ENCODE data around the gene PPDPF. TPM values are rescaled to one million over a fixed set of nuclear protein-coding genes. Genes with fewer than 3 reads are reported as not detected.

Gene PPDPF
- total RNA-seq, 2 experiments from 2014 or later, result 189 to 194 TPM

DNA sequence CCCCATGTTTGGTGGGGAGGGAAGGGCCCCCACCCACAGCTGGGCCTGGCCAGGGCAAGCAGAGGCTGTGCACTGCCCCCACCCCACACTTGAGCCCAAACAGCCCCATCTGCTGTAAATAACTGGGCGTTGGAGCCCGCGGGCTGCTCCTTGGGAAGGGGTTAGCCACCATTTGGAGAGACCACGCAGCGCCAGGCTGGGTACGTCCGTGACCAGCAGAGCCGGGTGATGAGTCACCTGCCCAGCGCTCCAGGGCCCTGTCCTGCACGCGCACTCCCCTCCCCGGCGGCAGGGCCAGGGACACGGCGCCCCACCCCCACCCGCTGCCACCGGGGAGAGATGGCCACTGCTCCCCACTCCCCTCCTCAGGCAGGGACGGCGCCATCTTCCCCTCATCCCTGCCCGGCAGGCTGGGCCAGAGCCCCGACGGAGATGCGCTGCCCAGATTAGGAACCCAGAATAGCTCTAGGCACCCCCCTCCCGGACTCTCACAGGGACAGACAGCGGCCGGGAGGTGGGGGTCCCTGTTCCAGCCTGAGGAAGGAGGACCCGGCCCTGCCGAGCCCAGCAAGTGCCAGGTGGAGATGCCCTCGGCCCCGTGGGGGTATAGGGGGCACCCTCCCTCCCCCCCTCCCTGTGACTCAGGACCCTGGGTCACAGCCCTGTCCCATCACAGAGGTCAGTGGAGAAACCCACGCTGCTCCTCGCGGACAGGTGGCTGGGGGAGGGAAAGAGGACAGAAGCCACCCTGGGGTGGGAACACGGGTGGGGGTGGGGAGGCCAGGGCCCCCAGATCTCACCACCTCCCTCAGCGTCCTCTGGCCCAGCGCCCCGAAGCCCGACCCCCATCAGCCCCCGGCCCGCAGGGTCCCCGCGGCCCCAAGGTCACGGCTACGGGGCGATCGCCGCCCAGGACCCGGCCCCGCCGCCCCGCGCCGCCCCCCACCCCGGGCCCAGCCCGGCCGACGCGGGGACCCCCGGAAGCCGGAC lies 22.3 kb upstream of the PPDPF start:
- H3K4me1 Mint-ChIP-seq (ENCODE audit: low read depth), result peaks cover 5% of the 10 kb centered on the region
- no peaks in the 10 kb centered on the region for H3K9me3 Mint-ChIP-seq
- H3K4me3 Mint-ChIP-seq, result no peak overlapping the region
- no peak overlapping the region for H3K27ac Mint-ChIP-seq
- peaks cover 18% of the 10 kb centered on the region for H3K27me3 Mint-ChIP-seq (ENCODE audit: low read depth)
- intact Hi-C loops (cut with micrococcal nuclease), result loop anchor here (2.0 kb wide), 1 partner anchor 23 kb away; the partner anchor contains the start of gene PPDPF
- DNase-seq, result no peak
- H3K36me3 Mint-ChIP-seq (ENCODE audit: low read depth), result no peaks in the 10 kb centered on the region
- CTCF ChIA-PET, result interaction anchor here (2.7 kb wide), 1 partner anchor 23 kb away, joined by 8 read pairs; the partner anchor contains the start of gene PPDPF

DNA sequence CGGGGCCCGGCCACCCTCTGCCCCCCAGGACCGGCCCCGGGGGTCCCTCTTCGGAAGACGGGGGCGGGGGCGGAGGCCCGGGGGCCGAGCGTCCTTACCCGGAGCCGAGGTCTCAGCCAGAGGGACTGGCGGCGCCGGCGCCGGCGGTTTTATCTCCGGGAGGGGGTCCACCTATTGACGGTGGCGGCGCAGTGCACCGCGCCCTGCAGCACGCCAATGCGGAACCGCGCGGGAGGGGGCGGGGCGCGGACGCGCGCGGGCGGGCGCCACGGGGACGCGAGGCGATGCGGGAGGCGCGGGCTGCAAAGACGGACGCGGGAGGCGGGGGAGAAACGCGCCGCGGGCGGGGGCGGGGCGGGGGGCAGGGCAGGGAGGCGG lies 21.6 kb upstream of the PPDPF start, which contains the start of gene EEF1A2:
Gene EEF1A2 (minus strand): TSS at position 124 of the 378 bp plus-strand sequence. CDS start 1,320 bp downstream, outside the sequence.
- no peaks in the 10 kb centered on the region for H3K36me3 Mint-ChIP-seq (ENCODE audit: low read depth)
- CTCF ChIA-PET, result no interaction called here
- no peak within 1 kb of the TSS for H3K27ac Mint-ChIP-seq
- intact Hi-C loops (cut with micrococcal nuclease), result no loop called here
- H3K27me3 Mint-ChIP-seq (ENCODE audit: low read depth), result peaks cover 18% of the 10 kb centered on the region
- H3K4me1 Mint-ChIP-seq (ENCODE audit: low read depth), result peaks cover 5% of the 10 kb centered on the region
- no peak for DNase-seq
- no peak within 1 kb of the TSS for H3K4me3 Mint-ChIP-seq
- no peaks in the 10 kb centered on the region for H3K9me3 Mint-ChIP-seq

DNA sequence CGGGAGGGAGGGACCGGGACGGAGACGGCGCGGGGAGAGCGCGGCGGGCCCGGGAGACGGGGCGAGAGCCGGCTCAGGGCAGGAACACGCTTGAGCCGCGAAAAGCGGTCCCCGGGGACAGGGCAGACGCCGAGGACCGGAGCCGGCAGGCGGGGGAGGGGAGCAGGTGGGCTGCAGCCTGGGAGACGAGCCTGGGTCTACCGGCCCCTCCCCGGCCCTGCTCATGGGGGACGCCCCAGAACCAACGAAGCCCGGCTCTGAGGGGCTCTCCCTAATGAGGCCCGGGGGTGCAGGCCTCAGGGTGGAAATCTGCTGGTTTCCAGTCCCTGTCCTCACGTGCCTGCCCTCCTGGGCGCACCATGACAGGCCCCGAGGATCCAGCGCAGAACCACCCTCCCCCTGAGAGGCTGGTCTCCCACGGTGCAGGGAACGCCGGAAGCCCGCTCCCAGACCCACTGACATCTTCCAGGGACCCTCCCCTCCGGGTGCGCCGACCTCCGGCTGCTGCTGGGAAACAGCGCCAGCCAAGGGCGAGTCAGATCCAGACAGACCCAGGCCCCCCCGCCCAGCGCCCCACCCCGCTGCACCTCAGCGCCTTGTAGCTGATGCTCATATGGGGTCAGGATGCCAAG lies 21.1 kb upstream of the PPDPF start:
- CTCF ChIA-PET, result no interaction called here

DNA sequence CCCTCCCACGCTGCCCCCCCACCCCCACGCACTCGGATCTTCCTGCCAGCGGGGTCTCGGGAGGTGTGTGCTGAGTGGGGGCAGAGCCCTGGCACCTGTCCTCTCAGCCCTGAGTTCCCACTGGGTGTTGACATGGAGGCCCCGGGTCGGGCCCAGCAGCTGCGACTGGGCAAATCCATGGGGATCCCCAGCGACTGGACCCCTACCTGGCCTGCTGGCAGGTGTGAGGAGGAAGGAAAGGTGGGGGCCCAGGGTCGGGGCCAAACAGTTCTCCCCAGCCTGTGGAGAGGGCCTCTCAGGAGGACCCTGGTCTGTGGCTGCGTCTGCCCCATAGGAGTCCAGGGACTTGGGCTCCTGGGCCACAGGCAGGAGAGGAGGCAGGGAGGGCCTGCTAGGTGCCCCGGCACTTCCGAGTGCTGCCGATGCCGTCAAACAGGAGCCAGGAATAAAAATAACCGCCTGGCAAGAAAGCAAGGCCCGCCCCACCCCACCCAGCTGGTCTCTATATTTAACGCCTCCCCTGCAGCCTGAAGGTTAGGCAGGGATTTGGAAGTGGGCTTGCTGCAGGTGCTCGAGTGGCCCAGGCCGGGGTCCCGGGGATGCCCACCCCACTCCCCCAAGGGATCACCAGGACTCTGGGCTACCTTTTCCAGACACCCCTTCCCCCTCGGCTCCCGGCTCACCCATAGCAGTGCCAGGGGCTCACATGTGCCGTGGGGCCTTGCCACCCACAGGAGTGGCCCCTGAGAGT lies 20.2 kb upstream of the PPDPF start:
- CTCF ChIA-PET, result no interaction called here
- no peak for DNase-seq
- intact Hi-C loops (cut with micrococcal nuclease), result no loop called here
- Mint-ChIP-seq H3K36me3 (ENCODE audit: low read depth) (no peaks in the 10 kb centered on the region), H3K27me3 (ENCODE audit: low read depth) (peaks cover 18% of the 10 kb centered on the region), H3K27ac (no peak overlapping the region), H3K4me3 (no peak overlapping the region), H3K9me3 (peaks cover 9% of the 10 kb centered on the region), H3K4me1 (ENCODE audit: low read depth) (peaks cover 5% of the 10 kb centered on the region)

More for the DNA sequence above, 21.1 kb upstream of the PPDPF start:
- no peak for DNase-seq
- intact Hi-C loops (cut with micrococcal nuclease), result no loop called here
- Mint-ChIP-seq H3K27ac (no peak overlapping the region), H3K4me1 (ENCODE audit: low read depth) (peaks cover 5% of the 10 kb centered on the region), H3K27me3 (ENCODE audit: low read depth) (peaks cover 18% of the 10 kb centered on the region), H3K9me3 (peaks cover 2% of the 10 kb centered on the region), H3K36me3 (ENCODE audit: low read depth) (no peaks in the 10 kb centered on the region), H3K4me3 (no peak overlapping the region)

DNA sequence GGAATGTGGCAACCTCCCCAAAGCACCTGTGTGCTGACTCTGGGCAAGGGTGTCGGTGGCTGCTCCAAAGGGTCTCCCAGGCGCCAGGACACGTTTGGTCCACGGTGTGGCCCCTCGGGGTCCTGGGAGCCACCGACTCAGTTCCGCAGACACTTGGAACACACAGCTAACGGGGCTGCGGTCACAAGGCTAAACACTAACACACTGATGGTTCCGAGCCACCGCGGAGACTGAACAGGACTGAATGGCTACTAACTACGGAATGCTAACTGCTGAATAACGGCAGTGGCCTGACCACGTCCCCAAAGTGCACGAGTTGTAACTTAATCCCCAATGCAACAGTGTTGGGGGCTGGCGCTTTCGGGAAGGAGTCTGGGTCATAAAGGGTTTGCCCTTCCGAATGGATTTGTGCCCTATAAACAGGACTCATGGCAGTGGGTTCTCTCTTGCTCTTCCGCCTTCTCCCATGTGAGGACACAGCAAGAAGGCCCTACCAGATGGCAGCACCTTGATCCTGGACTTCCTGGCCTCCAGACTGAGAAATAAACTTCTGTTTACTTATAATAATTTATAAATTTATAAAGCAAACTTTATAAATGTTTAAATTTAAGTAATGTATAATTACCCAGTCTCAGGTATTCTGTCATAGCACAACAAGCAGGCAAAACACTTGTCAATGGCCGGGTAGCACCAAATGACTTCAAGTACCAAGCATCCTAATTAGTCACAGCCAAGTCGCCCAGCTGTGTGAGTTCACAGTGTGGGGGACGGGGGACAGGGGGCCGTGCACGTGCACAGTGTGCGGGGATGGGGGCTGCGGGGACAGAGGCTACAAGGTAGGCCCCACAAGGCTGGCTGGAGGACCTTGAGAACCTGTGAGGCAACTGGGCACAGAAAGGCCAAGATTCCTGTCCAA lies 19.4 kb upstream of the PPDPF start:
- Mint-ChIP-seq H3K4me3 (no peak overlapping the region), H3K27ac (no peak overlapping the region)

DNA sequence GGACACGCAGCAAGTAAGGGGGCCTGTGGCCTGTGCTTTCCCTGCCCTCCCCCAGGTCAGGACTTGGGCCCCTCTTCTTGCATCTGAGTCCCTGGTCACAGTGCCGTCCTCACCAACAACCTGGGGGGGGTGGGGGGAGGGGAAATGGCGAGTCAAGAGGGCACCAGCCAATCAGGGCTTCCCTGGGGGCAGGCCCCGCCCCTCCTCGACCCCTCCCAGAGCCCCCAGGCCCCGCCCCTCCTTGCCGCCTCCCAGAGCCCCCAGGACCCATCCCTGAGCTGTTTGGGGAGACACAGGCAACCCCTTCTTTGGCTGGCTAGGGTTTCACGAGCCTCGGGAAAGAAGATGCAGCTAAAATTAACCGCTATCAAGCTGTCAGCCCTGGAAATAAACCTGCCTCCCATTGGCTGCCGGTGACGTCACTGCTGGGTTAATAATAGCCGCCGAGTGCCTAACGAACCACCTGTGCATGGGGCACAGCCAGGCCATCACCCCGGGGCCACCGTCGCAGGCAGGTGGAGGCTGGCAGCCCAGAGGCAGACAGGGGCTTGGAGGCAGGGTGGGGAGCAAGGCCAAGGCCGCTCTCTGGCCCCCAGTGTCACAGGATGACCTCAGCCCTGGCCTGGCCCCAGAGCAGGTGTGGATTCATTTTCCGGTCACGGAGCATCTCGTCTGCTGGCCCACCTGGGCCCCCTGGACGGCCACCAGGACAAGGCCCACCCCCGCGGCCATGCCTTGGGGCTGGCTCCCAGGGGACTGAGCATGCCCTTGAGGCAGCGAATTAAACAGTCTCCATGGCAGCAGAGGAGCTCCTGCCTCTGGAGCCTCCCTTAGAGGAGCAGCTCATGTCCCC lies 18.5 kb upstream of the PPDPF start:
- no peak for DNase-seq
- peaks cover 15% of the 10 kb centered on the region for H3K27me3 Mint-ChIP-seq (ENCODE audit: low read depth)
- H3K36me3 Mint-ChIP-seq (ENCODE audit: low read depth), result no peaks in the 10 kb centered on the region
- intact Hi-C loops (cut with micrococcal nuclease), result no loop called here
- peaks cover 1% of the 10 kb centered on the region for H3K4me1 Mint-ChIP-seq (ENCODE audit: low read depth)
- H3K9me3 Mint-ChIP-seq, result peaks cover 9% of the 10 kb centered on the region
- no peak overlapping the region for H3K27ac Mint-ChIP-seq
- no peak overlapping the region for H3K4me3 Mint-ChIP-seq
- CTCF ChIA-PET, result no interaction called here

More for the DNA sequence above, 19.4 kb upstream of the PPDPF start:
- Mint-ChIP-seq H3K9me3 (peaks cover 9% of the 10 kb centered on the region), H3K4me1 (ENCODE audit: low read depth) (peaks cover 5% of the 10 kb centered on the region), H3K27me3 (ENCODE audit: low read depth) (peaks cover 17% of the 10 kb centered on the region), H3K36me3 (ENCODE audit: low read depth) (no peaks in the 10 kb centered on the region)
- intact Hi-C loops (cut with micrococcal nuclease), result no loop called here
- CTCF ChIA-PET, result no interaction called here
- no peak for DNase-seq

DNA sequence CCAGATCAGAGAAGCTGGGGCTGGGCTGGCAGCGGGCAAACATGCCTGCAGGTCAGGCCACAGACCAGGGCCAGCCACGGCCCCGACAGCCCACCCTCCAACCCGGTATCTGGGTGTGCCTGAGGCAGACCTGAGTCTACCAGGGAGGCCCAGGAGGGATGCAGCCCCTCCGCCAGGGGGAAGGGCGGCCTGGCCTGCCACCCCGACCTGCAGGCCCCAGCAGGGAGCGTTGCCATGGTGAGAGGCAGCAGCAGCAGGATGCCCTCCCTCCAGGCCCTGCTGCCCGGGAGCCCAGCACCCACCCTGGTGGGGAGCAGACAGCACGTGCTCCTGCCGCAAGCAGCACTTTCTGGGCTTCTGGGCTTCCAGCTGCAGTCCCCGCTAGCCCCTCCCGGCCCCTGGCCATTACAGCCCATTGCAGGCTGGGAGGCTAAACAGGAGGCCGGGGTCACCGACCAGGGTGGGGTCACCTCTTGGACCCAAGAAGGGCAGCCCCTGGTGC lies 17.8 kb upstream of the PPDPF start:
- no peak for DNase-seq
- Mint-ChIP-seq H3K4me1 (ENCODE audit: low read depth) (peaks cover 1% of the 10 kb centered on the region), H3K9me3 (peaks cover 9% of the 10 kb centered on the region), H3K27ac (no peak overlapping the region), H3K36me3 (ENCODE audit: low read depth) (no peaks in the 10 kb centered on the region), H3K27me3 (ENCODE audit: low read depth) (peaks cover 13% of the 10 kb centered on the region), H3K4me3 (no peak overlapping the region)
- intact Hi-C loops (cut with micrococcal nuclease), result no loop called here
- CTCF ChIA-PET, result no interaction called here

DNA sequence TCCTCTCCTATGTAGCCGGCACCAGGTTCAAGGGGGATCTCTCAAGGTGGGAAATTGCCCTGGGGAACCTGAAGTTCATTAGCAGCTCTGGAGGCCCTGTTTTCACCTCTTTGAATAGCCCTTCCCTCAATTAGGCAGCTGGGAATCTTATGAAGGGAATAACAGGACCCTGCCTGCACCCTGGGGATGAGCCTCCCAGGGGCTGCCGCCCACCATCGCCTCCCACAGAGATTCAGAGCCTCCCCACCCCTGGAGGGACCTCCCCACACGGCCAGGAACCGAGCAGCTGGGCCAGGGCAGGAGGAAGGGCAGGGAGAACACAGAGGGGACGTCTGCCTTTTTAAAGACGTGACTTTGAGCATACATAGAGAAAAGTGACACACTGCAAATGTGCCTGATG lies 17.0 kb upstream of the PPDPF start:
- Mint-ChIP-seq H3K9me3 (peaks cover 9% of the 10 kb centered on the region), H3K27ac (no peak overlapping the region), H3K4me3 (no peak overlapping the region), H3K36me3 (ENCODE audit: low read depth) (no peaks in the 10 kb centered on the region), H3K27me3 (ENCODE audit: low read depth) (peaks cover 18% of the 10 kb centered on the region), H3K4me1 (ENCODE audit: low read depth) (no peaks in the 10 kb centered on the region)
- intact Hi-C loops (cut with micrococcal nuclease), result no loop called here
- no peak for DNase-seq
- CTCF ChIA-PET, result interaction anchor here (0.6 to 0.7 kb wide), 2 partner anchors 40 to 290 kb away, joined by 3 to 7 read pairs; no protein-coding TSS in a partner anchor

DNA sequence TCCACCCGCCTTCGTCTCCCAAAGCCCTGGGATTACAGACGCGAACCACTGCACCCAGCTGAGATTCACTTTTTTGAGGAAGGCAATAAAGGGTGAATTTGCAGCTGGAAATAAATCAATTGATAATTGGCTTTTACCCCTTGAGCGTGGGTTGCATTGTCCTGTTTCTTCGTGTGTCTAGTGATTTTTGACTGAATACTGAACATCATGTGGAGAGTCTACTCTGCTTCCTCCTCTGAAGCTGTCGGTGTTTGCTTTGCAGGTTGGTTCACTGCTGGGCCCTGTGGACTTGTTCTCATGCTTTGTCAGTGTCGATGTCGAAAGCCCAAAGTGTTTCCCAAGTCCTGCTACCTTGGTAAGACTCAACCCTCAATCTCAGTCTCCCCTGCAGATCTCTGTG lies 15.9 kb upstream of the PPDPF start:
- Mint-ChIP-seq H3K27me3 (ENCODE audit: low read depth) (peaks cover 24% of the 10 kb centered on the region), H3K27ac (no peak overlapping the region), H3K4me1 (ENCODE audit: low read depth) (no peaks in the 10 kb centered on the region), H3K9me3 (peaks cover 9% of the 10 kb centered on the region), H3K36me3 (ENCODE audit: low read depth) (no peaks in the 10 kb centered on the region), H3K4me3 (no peak overlapping the region)
- CTCF ChIA-PET, result no interaction called here
- DNase-seq, result no peak
- intact Hi-C loops (cut with micrococcal nuclease), result no loop called here

DNA sequence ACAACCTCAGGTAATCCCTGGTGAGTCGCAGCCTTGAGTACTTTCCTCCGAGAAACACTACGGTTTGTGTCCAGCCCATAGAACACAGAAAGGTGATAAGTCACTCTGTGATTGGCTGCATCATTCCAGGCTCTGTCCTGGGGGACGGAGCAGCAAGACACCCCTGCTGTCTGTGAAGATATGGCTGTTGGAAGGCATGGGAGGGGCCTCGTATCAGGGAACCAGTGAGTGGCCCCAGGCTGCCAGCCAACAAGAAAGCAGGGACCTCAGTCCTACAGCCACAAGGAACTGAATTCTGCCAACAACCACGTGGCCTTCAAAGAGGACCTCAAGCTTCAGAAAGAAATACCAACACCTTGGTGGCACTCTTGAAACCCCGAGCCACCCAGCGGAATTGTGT lies 15.3 kb upstream of the PPDPF start:
- intact Hi-C loops (cut with micrococcal nuclease), result no loop called here
- H3K4me1 Mint-ChIP-seq (ENCODE audit: low read depth), result no peaks in the 10 kb centered on the region
- H3K27ac Mint-ChIP-seq, result no peak overlapping the region
- peaks cover 28% of the 10 kb centered on the region for H3K27me3 Mint-ChIP-seq (ENCODE audit: low read depth)
- H3K36me3 Mint-ChIP-seq (ENCODE audit: low read depth), result no peaks in the 10 kb centered on the region
- H3K4me3 Mint-ChIP-seq, result no peak overlapping the region
- H3K9me3 Mint-ChIP-seq, result peaks cover 9% of the 10 kb centered on the region
- no peak for DNase-seq
- CTCF ChIA-PET, result no interaction called here

DNA sequence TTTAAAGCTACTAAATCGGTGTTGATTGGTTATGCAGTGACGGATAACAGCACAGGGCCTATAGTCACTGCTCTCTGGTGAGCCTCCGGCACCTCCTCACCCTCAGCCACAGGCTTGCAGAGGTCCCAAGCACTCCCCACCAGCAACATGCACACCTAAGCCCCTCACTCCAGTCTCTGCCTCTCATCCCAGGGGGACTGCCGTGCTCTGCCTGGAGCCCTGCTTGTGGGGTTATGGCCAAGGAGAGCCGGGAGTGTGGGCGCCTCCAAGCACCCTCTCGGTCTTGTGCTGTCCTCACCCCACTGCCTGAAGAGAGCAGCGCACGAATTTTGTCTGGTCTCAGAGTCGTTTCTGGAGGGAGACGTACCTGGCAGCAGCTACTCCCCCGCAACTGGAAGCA lies 14.8 kb upstream of the PPDPF start:
- H3K27me3 Mint-ChIP-seq (ENCODE audit: low read depth), result peaks cover 30% of the 10 kb centered on the region
- CTCF ChIA-PET, result no interaction called here
- no peaks in the 10 kb centered on the region for H3K36me3 Mint-ChIP-seq (ENCODE audit: low read depth)
- H3K9me3 Mint-ChIP-seq, result peaks cover 9% of the 10 kb centered on the region
- DNase-seq, result no peak
- H3K27ac Mint-ChIP-seq, result no peak overlapping the region
- no peaks in the 10 kb centered on the region for H3K4me1 Mint-ChIP-seq (ENCODE audit: low read depth)
- no peak overlapping the region for H3K4me3 Mint-ChIP-seq
- intact Hi-C loops (cut with micrococcal nuclease), result no loop called here
